IPS-11a (cell line): ENCODE results near the gene CFAP97D1.

ENCODE experiments used
- H3K4me3 ChIP-seq: one replicate; pipeline ENCODE4 v1.5.1; 2013; ENCODE audit warnings: low read depth, low read length, control low read depth

CFAP97D1 gene

GRCh38 chr17:43767713-43768059 is 12.5 kb upstream of the CFAP97D1 start:
- no peak overlapping the region for H3K4me3 ChIP-seq

DNA sequence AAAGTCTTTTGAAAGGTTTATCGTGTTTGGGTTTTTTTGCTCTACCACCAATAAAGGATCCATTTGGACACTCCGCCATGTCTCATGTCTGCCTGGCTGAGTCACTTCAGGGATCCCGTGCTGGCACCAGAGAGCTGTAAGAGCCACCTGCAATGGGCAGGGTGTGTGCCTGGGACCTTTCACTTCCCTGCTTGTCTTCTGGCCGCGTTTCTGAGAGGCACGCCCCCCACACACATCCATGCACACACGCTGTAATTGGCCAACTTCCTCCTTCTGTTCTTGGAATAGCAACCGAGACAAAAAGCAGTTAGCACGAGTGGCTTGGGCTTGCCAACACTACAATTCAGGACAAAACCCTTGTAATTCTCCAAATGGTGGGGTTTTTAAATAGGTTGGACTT is 11.9 kb upstream of the CFAP97D1 start:
- no peak overlapping the region for H3K4me3 ChIP-seq

GRCh38 chr17:43768943-43769342 is 11.3 kb upstream of the CFAP97D1 start:
- H3K4me3 ChIP-seq = no peak overlapping the region

DNA sequence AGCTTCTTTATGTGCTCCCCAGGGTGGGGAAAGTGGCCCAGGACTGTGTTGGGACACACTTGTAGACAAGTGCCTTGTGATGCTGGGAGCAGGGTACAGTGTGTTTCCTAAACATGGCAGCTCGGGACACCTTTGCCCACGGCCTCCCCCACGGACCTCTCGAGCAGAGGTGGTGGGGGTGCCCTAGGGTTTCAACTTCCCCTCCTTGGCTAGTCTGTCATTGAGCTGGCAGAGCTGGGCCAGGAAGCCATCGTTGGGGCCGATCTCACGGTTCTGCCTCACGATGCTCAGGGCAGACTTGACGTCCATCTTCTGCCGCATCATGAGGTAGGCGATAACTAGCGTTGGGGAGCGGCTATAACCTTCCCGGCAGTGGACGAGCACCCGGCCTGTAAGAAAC is 10.8 kb upstream of the CFAP97D1 start:
- no peak overlapping the region for H3K4me3 ChIP-seq

- no peak overlapping the region for H3K4me3 ChIP-seq
Observed at GRCh38 chr17:43769859-43770258, 10.4 kb upstream of the CFAP97D1 start.

DNA sequence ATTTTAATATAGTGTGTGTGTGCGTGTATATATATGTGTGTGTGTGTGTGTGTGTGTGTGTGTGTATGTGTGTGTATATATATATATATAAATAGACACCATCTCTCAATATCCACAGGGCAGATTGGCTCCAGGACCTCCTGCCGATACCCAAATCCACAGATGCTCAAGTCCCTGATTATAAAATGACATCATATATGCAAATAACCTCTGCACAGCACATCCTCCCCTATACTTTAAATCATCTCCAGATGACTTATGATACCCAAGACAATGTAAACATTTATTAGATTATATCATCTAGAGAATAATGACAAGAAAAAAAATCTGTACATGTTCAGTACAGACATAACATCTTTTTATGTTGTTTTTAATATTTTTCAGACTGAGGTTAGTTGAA is 9.3 kb upstream of the CFAP97D1 start:
- H3K4me3 ChIP-seq = no peak overlapping the region

DNA sequence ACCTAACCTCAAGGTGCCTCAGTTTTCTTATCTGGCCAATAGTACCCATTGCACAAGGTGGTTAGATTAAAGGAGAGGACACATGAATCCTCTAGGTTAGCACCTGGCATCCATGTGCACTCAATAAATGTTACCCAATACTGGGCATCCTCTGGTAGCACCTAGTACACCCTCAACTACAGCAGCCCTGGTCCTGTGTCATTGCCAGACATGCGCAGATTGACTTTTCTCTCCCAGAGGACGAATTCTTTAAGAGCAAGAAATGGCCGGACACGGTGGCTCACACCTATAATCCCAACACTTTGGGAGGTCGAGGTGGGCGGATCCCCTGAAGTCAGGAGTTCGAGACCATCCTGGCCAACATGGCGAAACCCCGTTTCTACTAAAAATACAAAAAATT is 8.8 kb upstream of the CFAP97D1 start:
- H3K4me3 ChIP-seq = no peak overlapping the region

GRCh38 chr17:43772877-43773648 is 7.2 kb upstream of the CFAP97D1 start:
- no peak overlapping the region for H3K4me3 ChIP-seq

GRCh38 chr17:43774304-43775250 is 5.7 kb upstream of the CFAP97D1 start:
- H3K4me3 ChIP-seq = no peak overlapping the region

DNA sequence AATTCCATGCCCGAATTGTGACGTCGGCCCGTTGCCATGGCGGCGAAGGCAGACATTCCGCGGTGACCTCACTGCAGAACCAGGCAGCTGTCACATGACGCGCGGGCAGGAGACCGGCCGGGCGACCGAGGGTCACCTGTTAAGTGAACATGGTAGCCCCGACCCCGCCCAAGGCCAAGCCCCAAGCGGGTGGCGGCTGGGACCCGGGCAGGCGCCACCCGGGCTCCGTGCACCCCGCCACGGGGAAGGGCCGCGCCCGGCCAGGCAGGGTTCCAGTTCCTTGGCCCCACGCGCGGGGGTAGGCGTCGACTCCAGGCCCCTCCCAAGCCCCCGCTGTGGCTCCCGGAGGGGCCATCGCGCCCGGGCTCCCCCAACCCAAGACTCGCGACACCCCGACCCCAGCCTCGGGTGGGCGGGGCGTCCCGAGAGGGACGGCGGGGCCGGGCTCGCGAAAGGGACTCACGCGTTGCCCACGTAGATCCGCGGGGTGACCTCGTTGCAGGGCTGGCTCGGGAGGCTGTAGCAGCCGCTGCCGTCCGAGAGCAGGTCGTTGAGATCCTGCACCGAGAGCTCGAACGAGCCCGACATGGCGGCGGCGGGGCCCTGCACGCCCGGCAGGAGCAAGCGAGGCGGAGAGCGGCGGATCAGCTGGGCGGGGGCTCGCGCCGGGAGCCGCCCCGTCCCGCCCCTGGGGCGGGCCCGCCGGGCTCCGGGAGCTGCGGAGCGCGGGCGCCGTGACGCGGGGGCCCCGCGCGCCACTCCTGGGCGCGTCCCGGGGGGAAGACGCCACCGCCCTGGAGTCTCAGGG is 1.7 kb upstream of the CFAP97D1 start, which contains the start of gene DUSP3:
TSS of gene DUSP3 (minus strand) at position 641 of the 808 bp plus-strand sequence. CDS start at position 588, 53 bp downstream.
- peak within 1 kb of the TSS; percentile 78 for H3K4me3 ChIP-seq

DNA sequence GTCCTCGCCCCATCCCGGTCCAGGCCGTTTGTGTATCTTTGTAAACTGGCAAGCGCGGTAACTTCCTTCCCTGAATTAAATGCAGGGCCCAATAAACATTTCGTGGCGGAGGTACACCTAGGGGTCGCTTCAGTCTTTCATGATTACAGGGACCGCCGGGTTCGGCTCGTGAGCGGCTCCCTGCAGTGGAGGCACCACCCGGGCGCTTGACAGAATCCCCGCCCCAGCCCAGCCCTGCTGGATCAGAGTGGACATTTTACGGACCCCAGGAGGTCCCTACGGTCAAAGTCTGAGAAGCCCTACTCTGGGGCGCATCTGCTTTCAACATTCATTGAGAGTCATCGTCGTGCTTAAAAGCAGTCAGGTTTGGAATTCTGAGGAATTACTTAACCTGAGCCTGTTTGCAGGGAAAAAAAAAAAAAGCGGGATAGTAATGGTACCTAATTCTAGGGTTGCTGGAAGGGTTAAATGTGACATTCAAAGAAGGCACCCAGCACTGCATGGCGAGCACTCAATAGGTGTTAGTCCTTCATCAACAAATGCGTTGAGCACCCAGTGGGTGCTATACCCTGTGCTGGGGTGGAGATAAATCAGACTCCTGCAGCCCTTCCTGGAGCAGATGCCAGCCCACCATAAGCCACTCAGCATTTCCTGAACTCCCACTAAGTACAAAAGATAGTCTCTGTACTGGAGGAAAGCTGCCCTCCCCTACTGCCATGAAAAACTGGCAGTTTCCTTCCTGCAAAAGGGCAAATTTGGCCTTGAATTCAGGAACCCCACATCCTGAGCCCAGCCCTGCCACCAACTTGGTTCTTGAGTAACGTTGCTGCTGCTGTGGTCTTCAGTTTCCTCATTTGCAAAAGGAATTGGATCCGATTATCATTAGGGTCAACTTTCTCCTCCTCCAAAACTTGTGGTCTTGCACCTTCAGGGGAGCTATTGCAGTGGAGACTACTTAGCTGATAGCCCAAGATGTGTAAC is 800 bp upstream of the CFAP97D1 start:
- peak overlapping the region; percentile 78 for H3K4me3 ChIP-seq

GRCh38 chr17:43782913-43783680 is 2.9 kb downstream of the CFAP97D1 start:
- H3K4me3 ChIP-seq = no peak overlapping the region

- no peak overlapping the region for H3K4me3 ChIP-seq
Observed at GRCh38 chr17:43784068-43784467, 3.8 kb downstream of the CFAP97D1 start.

DNA sequence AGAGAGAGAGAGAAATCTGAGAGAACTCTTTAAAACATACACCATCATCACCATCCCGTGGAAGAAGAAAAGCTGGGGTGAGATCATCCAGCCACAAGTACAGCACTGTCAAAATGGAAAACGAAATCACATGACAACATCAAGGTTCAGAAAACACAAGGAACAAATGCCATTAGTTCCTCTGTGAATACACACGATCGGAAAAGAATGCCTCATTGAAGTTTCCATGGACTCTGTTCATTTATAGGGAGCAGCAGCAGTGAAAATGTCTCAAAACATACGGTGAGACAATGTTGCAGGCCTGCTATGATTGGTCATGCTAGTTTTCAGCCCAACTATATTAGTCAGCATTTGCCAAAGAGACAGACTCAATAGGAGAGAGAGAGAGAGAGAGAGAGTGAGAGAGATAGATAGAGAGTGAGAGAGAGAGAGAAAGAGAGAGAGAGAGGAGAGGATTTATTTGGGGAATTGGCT is 4.4 kb downstream of the CFAP97D1 start:
- H3K4me3 ChIP-seq = no peak overlapping the region

GRCh38 chr17:43787728-43788127 is 7.5 kb downstream of the CFAP97D1 start:
- H3K4me3 ChIP-seq = no peak overlapping the region

DNA sequence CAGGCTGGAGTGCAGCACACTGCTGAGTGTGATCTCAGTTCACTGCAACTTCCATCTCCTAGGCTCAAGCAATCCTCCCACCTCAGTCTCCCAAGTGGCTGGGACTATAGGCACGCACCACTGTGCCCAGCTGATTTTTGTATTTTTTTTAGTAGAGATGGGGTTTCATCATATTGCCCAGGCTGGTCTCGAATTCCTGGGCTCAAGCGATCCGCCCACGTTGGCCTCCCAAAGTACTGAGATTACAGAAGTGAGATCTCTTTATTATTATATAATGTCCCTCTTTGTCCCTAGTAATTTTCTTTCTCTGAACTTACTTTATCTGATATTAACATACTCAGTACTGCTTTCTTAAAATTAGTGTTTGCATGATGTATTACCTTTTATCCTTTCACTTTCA is 8.3 kb downstream of the CFAP97D1 start:
- no peak overlapping the region for H3K4me3 ChIP-seq

- no peak overlapping the region for H3K4me3 ChIP-seq
Observed at GRCh38 chr17:43789482-43789881, 9.2 kb downstream of the CFAP97D1 start.

- H3K4me3 ChIP-seq = no peak overlapping the region
Observed at GRCh38 chr17:43790311-43790940, 10.2 kb downstream of the CFAP97D1 start.

GRCh38 chr17:43791589-43791988 is 11.4 kb downstream of the CFAP97D1 start:
- H3K4me3 ChIP-seq = no peak overlapping the region
